COLO668 (cell line): ENCODE data around the gene GPN3.
A peak's percentile ranks its signal among the peaks of the same experiment; 100 is the strongest.
"Not testable (repeated sequence)": the region's sequence is repeated elsewhere in the genome, so short reads cannot be mapped to it uniquely, and the experiment has no call there.

ENCODE experiments used
- DNase-seq: peaks from one replicate; lab custom pipeline; 2025; ENCODE audit not compliant: unreplicated experiment; lab: John Stamatoyannopoulos, UW

GPN3 gene

DNA sequence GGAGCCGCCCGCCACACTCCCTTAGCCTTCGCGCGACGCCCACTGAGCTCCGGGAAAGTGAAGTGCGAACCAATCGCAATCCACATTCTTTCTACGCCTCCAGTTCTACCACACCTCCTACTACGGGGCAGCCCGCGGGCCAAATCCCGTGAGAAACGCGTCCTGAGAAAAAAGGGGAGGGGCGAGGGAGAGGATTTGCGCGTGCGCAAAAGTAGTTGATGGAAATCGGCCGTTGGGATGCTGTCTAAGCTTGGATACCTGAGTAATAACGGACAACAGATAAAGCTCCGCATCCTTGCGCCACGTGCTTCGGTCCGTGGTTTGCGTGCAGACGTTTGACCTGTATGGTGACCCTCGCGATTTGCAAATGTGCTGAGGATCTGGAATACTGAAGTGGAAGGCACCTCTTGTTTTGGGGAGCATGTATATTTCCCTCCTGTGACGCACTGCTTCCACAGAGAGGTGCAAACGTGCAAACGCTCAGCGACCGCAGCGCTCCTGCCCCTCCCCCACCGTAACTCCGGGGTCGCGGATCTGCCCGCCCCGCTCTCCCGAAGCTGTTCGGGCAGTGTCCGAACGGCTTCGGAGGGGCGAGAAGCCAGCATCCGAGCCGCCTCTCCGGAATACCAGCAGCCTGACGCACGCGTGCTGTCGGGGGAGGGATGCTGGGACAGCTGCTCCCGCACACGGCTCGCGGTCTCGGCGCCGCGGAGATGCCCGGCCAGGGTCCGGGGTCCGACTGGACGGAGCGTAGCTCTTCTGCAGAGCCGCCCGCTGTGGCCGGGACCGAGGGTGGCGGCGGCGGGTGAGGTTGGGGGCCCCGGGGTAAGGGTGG, at the start of gene GPN3, which contains the start of gene FAM216A:
GPN3 (minus strand) TSS at position 44 of the 835 bp plus-strand sequence. CDS start 54 bp downstream, outside the sequence.
FAM216A (plus strand) TSS at position 632 of the 835 bp plus-strand sequence; CDS start at position 663, 31 bp downstream.
- peak; percentile 98 for DNase-seq

DNA sequence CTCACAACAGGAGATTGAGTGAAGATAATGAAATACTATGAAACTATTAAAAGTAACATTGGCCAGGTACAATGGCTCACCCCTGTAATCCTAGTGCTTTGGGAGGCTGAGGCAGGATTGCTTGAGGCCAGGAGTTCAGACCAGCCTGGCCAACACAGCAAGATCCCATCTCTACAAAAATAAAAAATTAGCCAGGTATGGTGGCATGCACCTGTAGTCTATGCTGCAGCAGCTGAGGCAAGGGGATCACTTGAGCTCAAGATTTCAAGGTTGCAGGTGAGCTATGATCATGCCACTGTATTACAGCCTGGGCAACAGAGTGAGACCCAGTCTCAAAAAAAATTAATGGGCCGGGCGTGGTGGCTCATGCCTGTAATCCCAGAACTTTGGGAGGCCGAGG, 48.9 kb upstream of the GPN3 start:
- DNase-seq, result no peak

DNA sequence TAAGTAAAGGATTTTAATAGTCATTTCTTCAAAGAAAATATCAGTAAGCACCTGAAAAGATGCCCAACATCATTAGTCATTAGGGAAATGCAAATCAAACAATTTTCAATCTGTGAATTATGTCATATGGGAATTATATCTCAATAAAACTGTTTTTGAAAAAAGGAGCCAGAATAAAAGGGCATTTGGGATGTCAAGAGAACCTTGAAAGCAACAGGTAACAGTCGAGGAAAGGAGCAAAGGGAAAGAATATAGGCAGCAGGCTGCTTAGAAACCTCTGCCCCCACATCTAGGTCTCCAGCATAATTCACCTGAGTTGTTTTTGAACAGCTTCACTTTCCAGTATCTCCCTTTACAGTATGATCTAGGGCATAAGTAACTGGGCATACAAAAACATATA, 46.3 kb upstream of the GPN3 start:
- no peak for DNase-seq

DNA sequence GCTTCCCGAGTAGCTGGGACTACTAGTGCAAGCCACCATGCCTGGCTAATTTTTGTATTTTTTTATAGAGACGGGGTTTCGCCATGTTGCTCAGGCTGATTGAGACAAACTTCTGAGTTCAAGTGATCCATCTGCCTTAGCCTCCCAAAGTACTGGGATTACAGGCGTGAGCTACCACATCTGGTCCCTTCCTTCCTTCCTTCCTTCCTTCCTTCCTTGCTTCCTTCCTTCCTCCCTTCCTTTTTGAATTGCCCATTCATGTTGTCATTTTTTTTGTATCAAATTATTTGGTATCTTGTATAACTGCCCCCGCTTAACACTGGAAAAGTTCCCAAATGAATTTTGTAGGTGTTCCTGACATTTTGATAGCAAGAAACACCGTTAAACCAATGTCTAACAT, 45.8 kb upstream of the GPN3 start:
- DNase-seq, result no peak

DNA sequence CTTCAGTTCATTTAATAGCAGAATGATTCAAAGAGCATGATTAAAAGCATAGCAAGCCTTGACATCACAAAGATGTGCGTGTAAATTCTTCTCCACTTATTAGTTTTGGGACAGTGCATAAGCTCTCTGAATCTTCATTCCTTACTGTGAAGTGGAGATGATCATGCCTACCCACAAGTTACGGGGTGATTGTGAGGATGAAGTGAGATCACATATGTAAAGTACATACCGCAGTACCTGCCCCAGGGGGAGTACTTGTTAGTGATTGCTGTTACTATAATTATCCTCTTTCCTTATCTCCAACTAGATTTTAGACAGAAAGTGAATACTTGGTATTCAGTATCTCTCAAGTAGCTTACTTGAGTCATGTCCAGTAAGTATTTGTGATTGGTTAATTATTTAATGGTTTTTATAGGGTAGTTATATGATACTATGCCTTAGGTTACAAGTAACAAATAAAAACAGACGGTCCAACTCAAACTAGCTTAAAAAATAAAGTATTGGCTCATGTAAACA, 40.1 kb upstream of the GPN3 start:
- DNase-seq, result no peak

DNA sequence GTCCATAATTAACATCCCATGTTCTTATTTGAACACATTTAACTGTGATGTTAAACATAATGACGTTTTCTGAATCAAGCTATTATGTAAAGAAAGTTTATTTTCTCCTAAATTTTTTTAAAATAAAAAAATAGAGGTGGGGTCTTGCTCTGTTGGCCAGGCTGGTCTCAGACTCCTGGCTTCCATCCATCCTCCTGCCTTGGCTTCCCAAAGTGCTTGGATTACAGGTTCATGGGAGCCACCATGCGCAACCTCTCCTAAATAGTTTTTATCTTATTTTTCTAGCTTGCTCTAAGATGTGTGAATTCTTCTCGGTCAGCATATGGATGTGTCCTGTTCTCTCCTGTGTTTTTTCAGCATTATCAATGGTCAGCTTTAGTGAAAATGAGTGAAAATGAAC, 37.3 kb upstream of the GPN3 start:
- DNase-seq, result no peak

DNA sequence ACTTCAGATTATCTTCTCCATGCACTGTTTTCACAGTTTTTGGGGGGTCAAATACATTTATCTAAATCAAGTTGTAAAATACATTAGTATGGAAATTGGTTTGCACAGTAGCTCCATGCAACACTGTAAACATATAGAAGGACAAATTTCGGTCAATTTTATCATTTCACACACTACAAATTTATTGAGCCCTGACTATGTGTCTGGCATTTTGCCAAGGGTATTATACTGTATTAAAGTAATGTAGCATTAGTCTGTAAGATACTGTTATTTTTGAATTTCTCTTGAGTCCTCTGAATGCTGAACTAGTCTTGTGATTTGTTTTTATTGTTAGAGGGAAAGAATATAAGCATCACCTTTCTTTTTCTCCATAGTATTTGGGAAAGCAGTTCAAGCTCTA, 35.4 kb upstream of the GPN3 start:
- DNase-seq, result no peak

DNA sequence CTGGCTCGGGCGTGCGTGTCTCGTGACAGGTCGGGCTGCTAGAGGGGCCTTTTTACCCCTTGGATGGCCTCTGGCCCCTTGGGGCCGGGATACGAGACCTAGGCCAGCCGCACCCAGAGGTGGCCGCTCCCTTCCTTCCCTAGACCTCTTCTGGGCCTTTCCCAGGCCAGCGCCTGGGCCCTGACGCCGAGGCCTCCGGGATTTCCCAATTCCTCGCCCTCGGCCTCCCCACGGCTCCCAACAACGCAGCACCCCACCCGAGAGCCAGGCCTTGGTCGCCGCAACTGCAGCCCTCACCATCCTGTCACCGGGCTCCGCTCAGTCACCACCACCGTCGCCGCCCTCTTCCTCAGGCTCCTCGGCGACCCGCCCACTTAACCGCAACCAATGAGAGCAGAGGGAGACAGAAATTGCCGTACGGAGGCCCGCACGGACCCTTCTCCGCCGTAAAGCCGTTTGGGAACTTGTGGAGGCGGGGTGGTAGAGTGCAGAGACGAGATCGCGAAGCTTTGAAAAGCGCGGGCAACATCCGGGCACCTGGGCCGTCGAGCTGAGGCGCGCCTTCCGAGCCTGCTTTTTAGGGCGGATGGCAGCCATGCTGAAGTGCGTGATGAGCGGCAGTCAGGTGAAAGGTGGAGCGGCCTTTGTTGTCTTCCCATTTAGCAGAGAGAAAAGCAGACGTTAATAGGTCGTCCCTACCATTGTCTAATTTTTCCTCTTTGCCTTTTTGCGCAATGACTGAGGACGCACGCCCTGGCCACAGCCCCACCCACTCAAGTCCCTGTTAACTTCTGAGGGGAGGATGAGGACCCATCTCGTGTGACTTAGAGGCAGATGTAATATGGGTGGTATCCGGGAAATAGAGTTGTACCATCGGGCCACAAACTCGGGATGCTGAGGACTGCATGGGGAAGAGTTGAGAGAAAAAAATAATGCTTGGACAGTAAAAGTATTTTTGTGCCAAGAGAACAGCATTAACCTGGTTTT, 34.0 kb upstream of the GPN3 start, which contains the start of the genes RAD9B and VPS29:
RAD9B (plus strand) TSS at position 580 of the 987 bp plus-strand sequence; CDS start at position 587, 7 bp downstream.
VPS29 (minus strand) TSS at position 360 of the 987 bp plus-strand sequence; CDS start at position 300, 60 bp downstream.
- peak; percentile 99 for DNase-seq

DNA sequence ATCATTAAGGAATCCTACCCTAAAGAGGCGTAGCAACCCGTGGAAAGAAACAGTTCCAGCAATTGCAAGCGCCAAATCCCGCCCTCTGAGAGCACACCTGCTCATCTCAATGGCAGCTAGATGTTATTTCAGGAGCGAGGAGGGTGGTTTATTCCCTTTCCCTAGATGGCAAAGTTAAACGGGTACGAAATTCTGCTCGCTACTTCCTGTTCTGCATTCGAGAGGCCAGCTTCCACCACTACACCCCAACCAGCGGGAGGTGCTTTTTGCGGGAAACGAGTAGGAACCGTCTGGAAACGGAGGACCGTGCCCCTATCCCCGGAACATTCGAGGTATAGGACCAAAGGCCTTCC, 33.3 kb upstream of the GPN3 start:
- DNase-seq, result peak; percentile 75

DNA sequence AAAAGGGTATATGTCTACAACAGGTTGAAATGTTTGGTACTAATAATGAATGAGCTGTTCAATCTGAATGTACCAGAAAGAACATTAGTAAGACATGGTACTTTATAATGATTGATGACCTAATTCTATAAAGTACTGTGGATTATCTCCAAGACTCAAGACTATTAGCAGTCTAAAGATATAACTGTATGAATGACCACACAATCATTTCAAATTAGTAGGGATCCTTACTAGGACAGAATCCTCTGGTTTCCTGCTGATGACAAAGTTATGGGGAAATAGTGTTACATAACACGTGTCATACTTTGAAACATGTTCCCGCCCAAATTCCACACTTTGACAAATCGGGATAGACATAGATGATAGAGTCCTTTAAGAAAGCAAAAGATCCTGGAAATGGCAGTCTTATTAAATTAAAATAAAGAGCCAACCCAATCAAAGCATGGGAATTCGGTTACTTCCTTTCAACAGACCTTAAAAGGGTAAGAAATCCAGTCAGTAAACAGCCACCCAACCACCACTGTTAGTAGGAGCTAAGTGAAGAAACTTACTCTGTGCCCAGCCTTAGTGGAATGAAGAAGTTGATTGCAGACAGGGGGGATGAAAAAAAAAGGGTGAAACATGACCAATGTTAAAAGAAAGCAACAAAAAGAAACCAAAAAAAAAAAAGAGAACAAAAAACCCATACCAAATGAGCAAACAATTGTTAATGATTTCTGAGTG, 31.1 kb upstream of the GPN3 start:
- DNase-seq, result no peak

DNA sequence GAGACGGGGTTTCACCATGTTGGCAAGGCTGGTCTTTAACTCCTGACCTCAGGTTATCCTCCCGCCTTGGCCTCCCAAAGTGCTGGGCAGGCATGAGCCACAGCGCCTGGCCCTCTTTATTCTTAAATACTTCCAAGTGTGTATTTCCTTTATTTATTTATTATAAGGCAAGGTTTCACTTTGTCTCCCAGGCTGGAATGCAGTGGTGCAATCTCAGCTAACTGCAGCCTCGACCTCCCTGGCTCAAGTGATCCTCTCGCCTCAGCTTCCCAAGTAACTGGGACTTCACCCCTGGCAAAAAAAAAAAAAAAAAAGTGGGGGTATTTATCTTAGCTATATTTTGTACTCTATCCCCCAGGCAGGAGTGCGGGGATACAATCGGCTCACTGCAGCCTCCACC, 7.4 kb upstream of the GPN3 start:
- DNase-seq, result no peak

DNA sequence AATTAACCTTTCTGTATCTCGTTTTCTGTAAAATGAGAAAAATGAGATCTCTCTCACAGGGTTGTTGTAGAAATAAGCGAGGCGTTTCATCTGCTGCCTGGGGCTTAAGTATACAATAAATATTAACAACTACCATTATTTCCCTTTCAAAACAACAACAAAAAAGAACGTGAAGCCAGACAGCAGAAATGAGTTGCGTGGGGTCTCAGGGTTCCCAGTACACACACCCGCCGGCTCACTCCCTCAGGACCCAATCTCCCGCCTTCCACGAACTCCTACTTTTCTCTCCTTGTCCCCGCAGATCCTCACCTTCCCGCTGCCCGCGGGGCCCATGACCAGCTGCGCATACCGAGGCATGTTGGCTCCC, 227 bp downstream of the GPN3 start:
- no peak for DNase-seq

DNA sequence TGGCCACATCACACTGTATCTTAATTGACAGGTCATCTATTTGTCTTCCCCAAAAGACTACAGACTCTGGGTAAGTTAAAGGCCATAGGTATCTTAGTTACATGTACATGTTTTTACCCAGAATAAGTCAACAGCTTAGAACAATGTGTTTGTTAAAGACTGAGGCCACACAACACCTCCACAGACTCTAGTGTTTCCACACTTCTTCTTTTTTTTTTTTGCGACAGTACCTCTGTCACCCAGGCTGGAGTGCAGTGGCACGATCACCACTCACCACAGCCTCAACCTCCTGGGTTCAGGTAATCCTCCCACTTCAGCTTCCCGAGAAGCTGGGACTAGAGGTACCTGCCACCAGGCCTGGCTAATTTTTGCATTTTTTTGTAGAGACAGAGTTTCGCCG, 1.3 kb downstream of the GPN3 start:
- DNase-seq, result no peak

DNA sequence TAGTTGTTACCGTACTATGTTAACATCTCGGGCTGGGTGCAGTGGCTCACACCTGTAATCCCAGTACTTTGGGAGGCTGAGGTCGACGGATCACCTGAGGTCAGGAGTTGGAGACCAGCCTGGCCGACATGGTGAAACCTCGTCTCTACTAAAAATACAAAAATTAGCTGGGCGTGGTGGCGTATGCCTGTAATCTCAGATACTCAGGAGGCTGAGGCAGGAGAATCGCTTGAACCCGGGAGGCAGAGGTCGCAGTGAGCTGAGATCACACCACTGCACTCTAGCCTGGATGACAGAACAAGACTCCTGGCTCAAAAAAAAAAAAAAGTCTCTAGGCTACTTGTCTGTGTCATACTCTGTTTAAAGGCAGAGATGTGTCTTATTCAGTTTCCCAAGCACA, 2.3 kb downstream of the GPN3 start:
- not testable (repeated sequence) for DNase-seq

DNA sequence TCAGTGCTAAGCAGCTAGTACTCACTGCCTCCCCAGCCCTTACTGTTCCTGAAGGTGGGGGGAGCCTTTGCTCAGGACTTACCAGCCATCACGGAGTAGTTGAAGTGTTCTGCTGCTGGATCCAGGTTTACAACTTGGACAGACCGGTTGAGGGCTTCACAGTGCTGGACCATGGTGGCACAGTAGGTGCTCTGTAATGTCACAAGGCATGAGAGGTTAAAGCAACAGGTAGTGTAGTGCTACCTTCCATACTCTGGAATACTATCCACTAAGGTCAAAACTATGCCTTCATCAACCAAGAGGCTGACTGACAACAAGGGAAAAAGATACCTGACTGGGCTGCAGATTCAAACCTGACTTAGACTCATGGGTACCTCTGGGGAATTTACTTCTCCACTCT, 3.0 kb downstream of the GPN3 start:
- no peak for DNase-seq

DNA sequence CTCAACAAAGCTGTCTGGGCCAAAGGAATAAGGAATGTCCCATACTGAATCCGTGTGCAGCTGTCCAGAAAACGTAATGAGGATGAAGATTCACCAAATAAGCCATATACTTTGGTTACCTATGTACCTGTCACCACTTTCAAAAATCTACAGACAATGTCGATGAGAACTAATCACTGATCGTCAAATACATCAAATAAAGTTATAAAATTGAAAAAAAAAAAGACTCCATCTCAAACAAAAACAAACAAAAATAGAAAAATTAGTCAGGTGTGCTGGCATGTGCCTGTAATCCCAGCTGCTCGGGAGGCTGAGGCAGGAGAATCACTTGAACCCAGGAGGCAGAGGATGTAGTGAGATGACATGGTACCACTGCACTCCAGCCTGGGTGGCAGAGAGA, 6.9 kb downstream of the GPN3 start:
- DNase-seq, result not testable (repeated sequence)

DNA sequence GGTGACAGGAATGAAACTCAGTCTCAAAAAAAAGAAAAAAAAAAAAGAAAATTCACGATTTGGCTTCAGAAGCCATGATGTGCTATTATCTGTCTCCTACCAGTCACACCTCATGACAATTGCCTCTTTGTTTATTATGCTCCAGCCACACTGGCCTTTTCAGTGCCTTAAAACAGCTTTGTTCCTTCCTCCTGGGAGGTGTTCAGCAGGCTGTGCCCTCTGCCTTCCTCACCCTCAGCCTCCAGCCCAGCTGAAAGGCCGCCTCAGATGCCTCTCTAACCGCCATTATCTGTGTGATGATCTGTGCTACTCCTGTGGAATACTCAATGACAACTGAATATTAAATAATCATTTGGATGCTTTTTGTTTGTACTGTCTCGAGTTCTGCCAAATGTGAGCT, 9.3 kb downstream of the GPN3 start:
- DNase-seq, result no peak

DNA sequence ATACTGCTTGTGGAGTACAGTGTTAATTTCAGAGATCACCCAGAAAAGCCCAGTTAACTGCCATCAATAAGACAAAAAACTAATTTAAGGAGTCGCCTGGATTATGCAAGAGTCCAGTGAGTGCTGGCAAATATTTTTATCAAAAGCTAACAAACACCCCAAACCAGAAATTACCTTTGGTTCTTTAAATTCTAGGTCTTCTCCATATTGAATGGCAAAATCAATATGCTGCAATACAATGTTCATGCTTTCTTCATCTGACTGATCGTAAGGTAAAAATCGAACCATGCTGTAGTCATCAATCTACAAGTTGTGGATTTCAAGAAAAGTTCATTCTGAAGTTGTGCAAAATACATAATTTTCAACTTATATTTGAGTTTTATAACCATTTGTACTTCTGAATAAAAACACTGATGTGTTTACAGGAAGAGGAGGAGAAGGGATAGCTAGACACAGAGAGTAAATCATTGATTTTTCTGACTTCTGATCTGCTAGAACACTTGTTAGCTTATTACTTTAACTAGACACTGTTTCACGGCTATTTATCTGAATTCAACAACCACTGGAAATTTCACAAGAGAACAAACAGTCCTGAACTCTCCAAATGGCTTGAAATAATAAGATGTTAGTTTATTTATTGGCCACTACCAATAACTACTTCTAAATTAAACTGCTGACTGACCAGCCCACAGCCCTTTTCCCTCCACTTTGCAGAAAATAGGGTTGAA, 14.3 kb downstream of the GPN3 start:
- DNase-seq, result no peak

DNA sequence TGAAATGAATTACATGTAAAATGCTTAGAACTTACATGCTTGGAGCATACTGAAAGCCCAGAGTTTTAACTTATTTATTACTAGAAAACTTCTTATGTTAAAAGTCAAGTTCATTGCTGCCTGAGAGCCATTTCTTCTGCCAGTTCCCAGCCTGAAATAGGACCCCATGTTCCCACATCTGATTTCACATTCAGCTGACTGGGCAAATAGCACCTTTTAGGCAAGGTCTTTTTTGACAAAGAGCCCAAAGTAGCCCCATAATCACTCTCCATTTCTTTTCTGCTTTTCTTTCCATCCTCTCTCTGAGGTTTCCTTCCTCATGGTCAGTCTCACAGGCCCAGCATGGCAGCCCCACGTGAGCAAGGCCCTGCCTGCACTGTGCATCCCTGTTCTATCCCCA, 16.8 kb downstream of the GPN3 start:
- DNase-seq, result no peak
